Inflammatory macrophage treated with lipopolysaccharide for 1 hour (primary cell): ENCODE measurements around the gene SLC15A4.
"Not testable (repeated sequence)": the region's sequence is repeated elsewhere in the genome, so short reads cannot be mapped to it uniquely, and the experiment has no call there.

ENCODE experiments used
- DNase-seq, 2 donors: peaks; one replicate each; pipeline ENCODE4 v3.0.0-alpha.2; 2020 to 2022

The SLC15A4 gene

GRCh38 chr12:128823916-128824839 lies at the start of gene SLC15A4:
Gene SLC15A4 (minus strand): TSS chr12:128823958. CDS start chr12:128823943, 15 bp downstream.
- peak; percentile 94 for DNase-seq

- DNase-seq: no peak
Measured at GRCh38 chr12:128872303-128872702, 48.5 kb upstream of the SLC15A4 start.

- DNase-seq: no peak
Measured at GRCh38 chr12:128871516-128871892, 47.7 kb upstream of the SLC15A4 start.

DNA sequence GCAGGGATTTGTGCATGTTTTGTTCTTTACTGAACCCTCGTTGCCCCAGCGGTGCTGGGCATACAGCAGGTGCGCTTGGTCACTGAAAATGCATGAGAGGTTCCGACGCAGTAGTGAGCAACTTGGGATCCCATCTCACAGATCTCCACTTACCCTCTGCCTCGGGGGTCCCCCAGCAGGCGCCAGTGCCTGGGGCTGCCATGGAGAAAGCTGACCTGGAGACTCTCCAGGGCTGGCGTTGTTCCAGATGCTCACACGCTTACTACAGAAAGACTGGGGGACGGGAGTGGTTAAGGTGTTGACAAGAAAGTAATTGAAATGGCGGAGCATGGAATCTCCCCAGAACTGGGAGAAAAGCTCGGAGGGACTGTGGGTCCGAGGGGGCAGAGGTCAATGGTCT lies 43.7 kb upstream of the SLC15A4 start:
- DNase-seq: no peak

DNA sequence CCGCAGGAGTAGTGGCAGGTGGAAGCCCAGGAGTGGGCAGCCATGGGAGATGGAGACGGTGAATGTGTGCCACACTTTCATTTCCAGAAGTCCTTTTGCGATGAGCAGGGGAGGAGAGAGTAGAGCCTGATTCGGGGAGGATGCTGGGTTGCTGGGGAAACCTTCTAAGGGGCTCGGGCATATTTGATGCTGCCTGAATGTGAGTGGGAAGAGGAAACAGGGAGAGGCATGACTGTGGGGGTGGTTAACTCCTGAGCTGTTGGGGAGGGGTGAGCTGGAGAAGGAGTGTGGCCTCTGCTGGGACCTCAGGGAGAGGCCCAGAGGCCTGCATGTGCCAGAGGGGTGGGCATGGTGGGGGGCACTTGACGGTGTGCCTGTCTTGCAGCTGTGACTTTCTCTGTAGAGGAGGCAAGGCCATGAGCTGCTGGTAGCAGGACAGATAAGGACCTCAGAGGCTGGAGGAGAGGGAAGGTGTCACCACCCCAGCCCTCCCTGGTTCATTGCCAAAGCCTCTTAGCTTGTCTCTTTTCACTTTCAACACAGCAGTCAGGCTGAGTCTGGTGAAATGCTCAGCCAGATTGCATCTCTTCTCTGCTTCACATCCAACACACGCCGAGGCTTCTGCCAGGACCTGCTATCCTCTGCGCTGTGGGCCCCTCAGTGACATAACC lies 40.9 kb upstream of the SLC15A4 start:
- no peak for DNase-seq

- DNase-seq: no peak
Measured at GRCh38 chr12:128863957-128864356, 40.2 kb upstream of the SLC15A4 start.

DNA sequence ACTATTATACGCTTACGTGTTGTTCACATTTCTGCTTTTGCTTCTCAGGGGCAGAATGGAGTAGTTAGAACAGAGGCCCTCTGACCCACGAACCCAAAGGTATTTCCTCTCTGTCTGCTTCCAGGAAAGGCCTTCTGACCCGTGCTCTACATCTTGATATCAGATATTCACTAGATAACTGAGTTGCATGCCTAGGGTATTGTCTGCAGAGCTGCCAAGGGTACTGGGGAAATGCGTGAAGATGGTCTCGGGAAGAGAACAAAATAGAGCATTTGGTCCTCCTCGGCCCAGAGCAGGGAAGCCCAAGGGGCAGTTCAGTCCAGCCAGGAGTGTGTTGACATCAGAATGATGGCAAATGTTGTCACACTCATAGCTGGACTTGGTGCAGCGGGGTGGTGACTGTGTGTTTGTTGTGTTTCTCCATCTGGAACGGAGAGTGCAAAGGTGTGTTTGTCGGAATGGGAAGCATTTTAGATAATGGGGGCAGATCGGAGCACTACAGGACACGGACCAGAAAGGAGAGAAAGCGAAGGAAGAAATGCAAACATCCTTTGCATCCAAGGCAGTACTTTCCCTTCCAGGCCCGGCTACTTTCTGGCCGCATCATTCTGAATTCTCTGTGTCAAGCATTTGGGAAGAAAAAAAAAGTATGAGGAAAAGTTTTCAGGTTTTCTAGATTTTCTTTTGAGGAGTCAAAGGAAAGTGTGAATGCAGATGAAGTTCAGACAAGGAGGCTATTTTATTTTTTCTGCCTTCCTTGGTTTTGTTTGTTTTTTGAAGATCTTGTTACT lies 37.7 kb upstream of the SLC15A4 start:
- no peak for DNase-seq

- DNase-seq: no peak
Measured at GRCh38 chr12:128859311-128859710, 35.6 kb upstream of the SLC15A4 start.

DNA sequence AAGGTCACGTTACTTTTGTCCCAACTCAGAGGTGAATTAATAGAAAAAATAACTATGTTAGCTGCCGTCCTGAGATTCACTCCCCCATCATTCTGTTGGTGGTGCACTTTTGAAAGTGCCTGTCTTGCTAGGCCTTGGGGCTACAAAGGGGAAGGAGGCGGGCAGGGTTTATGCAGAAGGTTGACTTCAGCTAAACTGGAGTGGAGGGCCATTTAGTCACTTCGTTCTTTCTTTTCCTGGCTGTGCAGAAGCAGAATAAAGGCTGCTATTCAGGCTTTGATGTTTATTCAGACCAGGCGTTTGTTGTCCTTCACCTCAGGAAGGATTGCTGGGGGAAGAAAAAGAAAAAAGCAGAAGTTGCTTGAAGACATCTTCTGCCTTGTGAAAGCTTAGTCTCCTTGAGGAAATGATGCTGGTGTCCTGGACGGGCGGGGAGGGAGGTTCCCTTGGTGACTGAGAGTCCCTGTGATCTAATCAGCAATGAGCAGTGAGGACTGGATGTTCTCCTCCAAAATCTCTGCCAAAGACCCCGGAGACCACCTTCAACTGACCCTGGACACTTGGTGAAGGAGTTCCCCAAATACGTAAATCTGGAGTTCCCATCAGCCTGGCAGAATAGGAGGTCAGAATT lies 33.5 kb upstream of the SLC15A4 start:
- peak; percentile 75 to 80 for DNase-seq

GRCh38 chr12:128856791-128857078 lies 33.0 kb upstream of the SLC15A4 start:
- DNase-seq: no peak

DNA sequence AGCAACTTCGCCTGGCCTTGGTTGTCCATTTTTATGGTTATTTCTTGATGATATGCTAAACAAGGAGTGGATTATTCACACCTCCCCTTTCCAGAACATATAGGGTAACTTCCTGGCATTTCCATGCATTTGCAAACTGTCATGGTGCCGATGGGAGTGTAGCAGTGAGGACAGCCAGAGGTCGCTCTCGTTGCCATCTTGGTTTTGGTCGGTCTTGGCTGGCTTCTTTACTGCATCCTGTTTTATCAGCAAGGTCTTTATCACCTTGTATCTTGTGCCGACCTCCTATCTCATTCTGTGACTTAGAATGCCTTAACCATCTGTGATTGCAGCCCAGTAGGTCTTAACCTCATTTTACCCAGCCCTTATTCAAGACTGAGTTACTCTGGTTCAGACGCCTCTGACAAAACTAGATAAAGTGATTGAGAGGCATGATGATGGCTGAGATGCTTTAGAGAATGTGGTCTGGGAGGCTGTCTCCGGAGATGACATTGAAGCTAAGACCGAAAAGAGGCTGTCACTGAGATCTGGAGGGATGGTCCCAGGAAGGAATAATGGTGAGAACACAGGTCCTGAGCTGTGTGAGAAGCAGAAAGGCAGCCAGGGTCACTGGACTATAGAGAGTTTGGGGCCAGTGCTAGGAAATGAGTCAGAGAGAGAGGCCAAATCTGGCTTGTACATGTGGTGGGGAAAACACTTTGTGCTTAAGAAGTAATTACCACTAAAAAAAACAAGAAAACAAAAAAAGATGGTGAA lies 32.5 kb upstream of the SLC15A4 start:
- DNase-seq: no peak

- no peak for DNase-seq
Measured at GRCh38 chr12:128853600-128854197, 29.9 kb upstream of the SLC15A4 start.

DNA sequence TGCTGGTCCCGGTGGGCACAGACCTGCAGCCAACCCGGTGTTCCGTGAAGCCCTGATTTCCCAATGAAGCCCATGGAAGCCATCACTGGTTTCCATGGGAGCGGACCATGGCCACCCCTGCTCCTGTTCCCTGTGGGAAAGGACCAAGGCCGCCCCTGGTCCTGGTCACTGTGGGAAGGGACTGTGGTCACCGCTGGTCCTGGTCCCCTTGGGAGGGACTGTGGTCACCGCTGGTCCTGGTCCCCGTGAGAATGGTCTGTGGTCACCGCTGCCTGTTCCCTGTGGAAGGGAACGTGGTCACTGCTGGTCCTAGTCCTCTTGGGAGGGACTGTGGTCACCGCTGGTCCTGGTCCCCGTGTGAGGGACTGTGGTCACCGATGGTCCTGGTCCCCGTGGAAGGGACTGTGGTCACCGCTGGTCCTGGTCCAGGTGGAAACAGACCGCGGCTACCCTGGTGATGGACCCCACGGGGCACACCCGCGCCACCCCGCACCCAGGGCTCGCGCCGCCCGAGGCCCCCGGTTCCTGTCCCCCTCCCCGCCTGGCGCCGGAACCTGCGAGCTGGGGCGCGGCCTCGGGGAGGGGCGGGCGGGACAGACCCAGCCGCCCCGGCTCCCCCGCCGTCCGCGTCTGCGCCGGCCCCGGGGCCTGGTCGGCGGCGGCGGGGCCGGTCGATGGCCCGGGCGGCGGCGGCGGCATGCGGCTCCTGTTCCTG lies 29.3 kb upstream of the SLC15A4 start, which contains the start of gene GLT1D1:
TSS of gene GLT1D1 (plus strand) at position 594 of the 715 bp plus-strand sequence. CDS start at position 698, 104 bp downstream.
- DNase-seq: no peak

DNA sequence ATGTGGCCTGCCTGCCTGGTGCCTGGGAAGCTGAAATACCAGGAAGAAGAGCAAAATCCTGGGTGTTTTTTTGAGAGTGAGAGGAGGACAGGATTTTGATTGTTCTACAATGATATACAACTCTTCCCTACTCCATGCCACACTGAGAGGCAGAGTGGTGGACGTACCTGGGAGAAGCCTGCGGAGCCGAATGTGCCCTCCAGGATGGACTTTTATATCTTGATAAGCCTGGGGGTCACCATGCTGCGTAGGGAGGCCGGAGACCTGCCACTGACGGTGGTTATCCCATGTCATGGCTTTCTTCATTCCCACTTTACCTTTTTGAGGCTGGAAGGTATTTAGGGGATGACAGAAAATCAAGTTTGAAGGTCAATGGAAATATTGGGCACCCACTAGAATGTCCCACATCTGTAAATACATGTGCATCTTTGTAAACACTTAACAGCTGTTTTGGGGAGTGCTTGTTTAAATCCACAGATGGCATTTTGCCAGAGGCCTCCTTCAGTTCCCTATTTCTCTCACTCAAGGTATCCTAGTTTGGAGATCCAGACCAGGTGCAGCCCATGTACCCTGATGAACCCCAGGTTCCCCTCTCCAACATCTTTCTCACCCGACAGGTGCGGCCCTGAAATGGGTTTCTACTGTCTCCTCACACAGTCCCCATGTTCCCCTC lies 28.4 kb upstream of the SLC15A4 start:
- DNase-seq: no peak

GRCh38 chr12:128851429-128851828 lies 27.7 kb upstream of the SLC15A4 start:
- not testable (repeated sequence) for DNase-seq

GRCh38 chr12:128850400-128850799 lies 26.6 kb upstream of the SLC15A4 start:
- DNase-seq: no peak

GRCh38 chr12:128849806-128850205 lies 26.0 kb upstream of the SLC15A4 start:
- not testable (repeated sequence) for DNase-seq

DNA sequence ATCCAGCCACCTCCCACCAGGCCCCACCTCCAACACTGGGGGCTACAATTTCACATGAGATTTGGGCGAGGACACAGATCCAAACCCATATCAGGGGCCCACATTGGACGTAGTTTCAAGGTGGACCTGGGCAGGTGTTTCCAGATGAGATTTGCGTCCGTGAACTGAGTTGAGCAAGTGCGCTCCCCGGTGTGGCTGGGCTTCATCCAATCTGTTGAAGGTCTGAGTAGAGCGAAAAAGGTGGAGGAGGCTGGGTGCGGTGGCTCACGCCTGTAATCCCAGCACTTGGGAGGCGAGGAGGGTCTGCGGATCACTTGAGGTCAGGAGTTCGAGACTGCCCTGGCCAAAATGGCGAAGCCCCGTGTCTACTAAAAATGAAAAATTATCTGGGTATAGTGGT lies 24.6 kb upstream of the SLC15A4 start:
- no peak for DNase-seq

DNA sequence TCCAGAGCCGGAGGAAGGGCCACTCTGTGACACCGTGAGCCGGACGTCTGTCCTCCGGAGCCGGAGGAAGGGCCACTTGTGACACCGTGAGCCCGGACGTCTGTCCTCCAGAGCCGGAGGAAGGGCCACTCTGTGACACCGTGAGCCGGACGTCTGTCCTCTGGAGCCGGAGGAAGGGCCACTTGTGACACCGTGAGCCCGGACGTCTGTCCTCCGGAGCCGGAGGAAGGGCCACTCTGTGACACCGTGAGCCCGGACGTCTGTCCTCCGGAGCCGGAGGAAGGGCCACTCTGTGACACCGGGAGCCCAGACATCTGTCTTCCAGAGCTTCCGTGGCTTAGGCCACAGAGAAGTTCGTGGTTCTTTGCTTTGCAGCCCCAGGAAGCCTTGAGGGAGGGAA lies 22.9 kb upstream of the SLC15A4 start:
- not testable (repeated sequence) for DNase-seq

- peak; percentile 64 to 74 for DNase-seq
Measured at GRCh38 chr12:128844031-128844635, 20.4 kb upstream of the SLC15A4 start.
